ENCODE results near the gene ZFTA. TPM values are rescaled to one million over a fixed set of nuclear protein-coding genes. Genes with fewer than 3 reads are reported as not detected.

Gene ZFTA
- total RNA-seq, 4 donors from 2014 or later: 3.3 to 5.0 (median 4.8) TPM

GRCh38 chr11:63802637-63803414 is 34.3 kb upstream of the ZFTA start:
- peaks cover 25% of the 10 kb centered on the region for H3K4me1 ChIP-seq
- H3K9me3 ChIP-seq: no peaks in the 10 kb centered on the region
- no peaks in the 10 kb centered on the region for H3K36me3 ChIP-seq
- H3K27me3 ChIP-seq: no peaks in the 10 kb centered on the region
- H3K27ac ChIP-seq: peak overlapping the region; percentile 56
- DNase-seq (ENCODE audit: low spot score in 2 of 2): no peak
- TF ChIP-seq CTCF (IDR thresholded peaks at IDR 0.05) (no peak), POLR2A (IDR thresholded peaks at IDR 0.05) (no peak), POLR2AphosphoS5 (IDR thresholded peaks at IDR 0.05) (no peak), EP300 (IDR thresholded peaks at IDR 0.05) (no peak)
- 56% methylated on average over 10 of the region's 10 CpGs for WGBS
- no peak overlapping the region for H3K4me3 ChIP-seq

GRCh38 chr11:63800921-63801320 is 32.3 kb upstream of the ZFTA start:
- Histone ChIP-seq H3K4me1 (peaks cover 25% of the 10 kb centered on the region), H3K36me3 (no peaks in the 10 kb centered on the region), H3K4me3 (no peak overlapping the region), H3K9me3 (no peaks in the 10 kb centered on the region), H3K27me3 (no peaks in the 10 kb centered on the region), H3K27ac (no peak overlapping the region)
- no peak for DNase-seq (ENCODE audit: low spot score in 2 of 2)
- 87% methylated on average over 5 of the region's 5 CpGs for WGBS
- TF ChIP-seq EP300 (IDR thresholded peaks at IDR 0.05): no peak
- TF ChIP-seq POLR2AphosphoS5 (IDR thresholded peaks at IDR 0.05): no peak
- no peak for TF ChIP-seq CTCF (IDR thresholded peaks at IDR 0.05)
- TF ChIP-seq POLR2A (IDR thresholded peaks at IDR 0.05): no peak

- TF ChIP-seq CTCF (IDR thresholded peaks at IDR 0.05): no peak
- TF ChIP-seq EP300 (IDR thresholded peaks at IDR 0.05): no peak
- no peak for TF ChIP-seq POLR2AphosphoS5 (IDR thresholded peaks at IDR 0.05)
- no peak for TF ChIP-seq POLR2A (IDR thresholded peaks at IDR 0.05)
- H3K27me3 ChIP-seq: no peaks in the 10 kb centered on the region
- peaks cover 8% of the 10 kb centered on the region for H3K9me3 ChIP-seq
- H3K27ac ChIP-seq: no peak overlapping the region
- no peak overlapping the region for H3K4me3 ChIP-seq
- no peaks in the 10 kb centered on the region for H3K36me3 ChIP-seq
- no peaks in the 10 kb centered on the region for H3K4me1 ChIP-seq
- DNase-seq (ENCODE audit: low spot score in 2 of 2): no peak
- WGBS: 82% methylated on average over 11 of the region's 11 CpGs
These were observed 26.5 kb upstream of the ZFTA start for GRCh38 chr11:63795066-63795465.

- H3K36me3 ChIP-seq: no peaks in the 10 kb centered on the region
- TF ChIP-seq POLR2A (IDR thresholded peaks at IDR 0.05) (no peak), POLR2AphosphoS5 (IDR thresholded peaks at IDR 0.05) (no peak), CTCF (IDR thresholded peaks at IDR 0.05) (no peak), EP300 (IDR thresholded peaks at IDR 0.05) (no peak)
- no peaks in the 10 kb centered on the region for H3K27me3 ChIP-seq
- peaks cover 8% of the 10 kb centered on the region for H3K9me3 ChIP-seq
- H3K27ac ChIP-seq: no peak overlapping the region
- no peaks in the 10 kb centered on the region for H3K4me1 ChIP-seq
- no peak overlapping the region for H3K4me3 ChIP-seq
- DNase-seq (ENCODE audit: low spot score in 2 of 2): no peak
These were observed 24.6 kb upstream of the ZFTA start for GRCh38 chr11:63793161-63793560.

- Histone ChIP-seq H3K36me3 (no peaks in the 10 kb centered on the region), H3K27ac (no peak overlapping the region), H3K9me3 (peaks cover 8% of the 10 kb centered on the region), H3K27me3 (no peaks in the 10 kb centered on the region), H3K4me3 (no peak overlapping the region), H3K4me1 (no peaks in the 10 kb centered on the region)
- DNase-seq (ENCODE audit: low spot score in 2 of 2): no peak
- WGBS: 95% methylated on average over 6 of the region's 6 CpGs
- TF ChIP-seq CTCF (IDR thresholded peaks at IDR 0.05) (no peak), EP300 (IDR thresholded peaks at IDR 0.05) (no peak), POLR2AphosphoS5 (IDR thresholded peaks at IDR 0.05) (no peak), POLR2A (IDR thresholded peaks at IDR 0.05) (no peak)
These were observed 23.1 kb upstream of the ZFTA start for GRCh38 chr11:63791495-63792167.

Data from suprapubic skin (tissue), 4 donors.